Naive thymus-derived CD8-positive, alpha-beta T cell (primary cell): ENCODE results near the gene BNIP5. TPM values are rescaled to one million over a fixed set of nuclear protein-coding genes. Genes with fewer than 3 reads are reported as not detected.
A peak's percentile ranks its signal among the peaks of the same experiment; 100 is the strongest.
"Not testable (repeated sequence)": the region's sequence is repeated elsewhere in the genome, so short reads cannot be mapped to it uniquely, and the experiment has no call there.

ENCODE experiments used
- ATAC-seq, 2 donors: fragments of 150-1000 bp; cut with Tn5 transposase in 1 of 2; sonication (Bioruptor Pico), chemical (Tn5 transposase) in 1 of 2; 1 replicate in 1 of 2; 2 replicates in 1 of 2; pipeline ENCODE4 v1.10.0; 2021; ENCODE audit warnings: mild to moderate bottlenecking in 2 of 2, moderate library complexity in 2 of 2
- POLR2A ChIA-PET: fragments of 350-600 bp; sonication (Branson Sonifier 250); formaldehyde crosslinking; loops from one replicate; lab custom pipeline; 2021; ENCODE audit warnings: antibody characterized with exemption; lab: Charles Lee
- DNase-seq, 10 donors: peaks; one replicate each; pipeline versions ENCODE4 v3.0.0 to v3.0.0-alpha.2; 2020 to 2022
- H3K27ac Mint-ChIP-seq, 10 donors: one replicate each; pipeline ENCODE4 v1.8.0; 2020 to 2022; ENCODE audit warnings: mild to moderate bottlenecking in 10 of 10, mixed read lengths in 10 of 10, moderate library complexity in 4 of 10, inconsistent platforms in 1 of 10
- H3K27me3 Mint-ChIP-seq, 5 donors: one replicate each; pipeline ENCODE4 v1.8.0; 2021 to 2022; ENCODE audit warnings: mixed read lengths in 5 of 5
- H3K36me3 Mint-ChIP-seq, 3 donors: one replicate each; pipeline ENCODE4 v1.8.0; 2020 to 2022; ENCODE audit warnings: mixed read lengths in 3 of 3, mild to moderate bottlenecking in 2 of 3, inconsistent platforms in 1 of 3
- H3K4me1 Mint-ChIP-seq, 4 donors: one replicate each; pipeline ENCODE4 v1.8.0; 2021 to 2022; ENCODE audit warnings: mixed read lengths in 4 of 4
- H3K4me3 Mint-ChIP-seq, 10 donors: one replicate each; pipeline ENCODE4 v1.8.0; 2020 to 2022; ENCODE audit warnings: mild to moderate bottlenecking in 10 of 10, mixed read lengths in 10 of 10, moderate library complexity in 6 of 10, inconsistent platforms in 1 of 10
- H3K9me3 Mint-ChIP-seq, 9 donors: one replicate each; pipeline ENCODE4 v1.8.0; 2020 to 2022; ENCODE audit warnings: mixed read lengths in 9 of 9, mild to moderate bottlenecking in 3 of 9, inconsistent platforms in 1 of 9, moderate library complexity in 1 of 9
- polyA plus RNA-seq, 3 donors: library from polyadenylated mRNA; unstranded; fragments of 300-500 nt; fragmentation: Illumina TruSeq; gene quantifications; one replicate each; pipeline ENCODE4 v1.2.3, GENCODE V29; 2021
- total RNA-seq, 8 experiments: library from RNA in 2 of 8; stranded (reverse) in 2 of 8; gene quantifications; one replicate each; pipeline ENCODE4 v1.2.3 and lab custom pipeline; 2021 to 2026

The BNIP5 gene
- total and polyA plus RNA-seq, 5 experiments from 2014 or later: not detected

DNA sequence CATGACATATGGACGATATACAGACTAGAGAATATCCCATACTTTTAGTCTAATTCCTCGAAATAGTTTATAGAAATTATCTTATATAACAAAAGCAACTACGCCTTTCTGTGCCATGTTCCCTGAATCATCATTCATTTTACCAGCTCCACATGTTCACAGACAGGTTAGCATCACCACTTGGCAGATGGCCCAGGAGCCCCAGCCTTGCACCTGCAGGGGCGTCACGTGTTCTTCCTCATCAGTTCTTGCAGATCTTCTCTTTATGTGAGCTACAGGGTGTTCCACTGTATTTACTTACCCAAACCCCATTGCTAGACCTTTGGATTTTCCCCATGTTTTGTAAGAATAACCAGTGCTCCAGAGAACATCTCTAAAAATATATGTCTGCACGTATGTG is 12.6 kb upstream of the BNIP5 start:
- no peaks in the 10 kb centered on the region for H3K4me1 Mint-ChIP-seq
- peak in 1 of 2 donors; percentile 43 for ATAC-seq
- no peak overlapping the region for H3K4me3 Mint-ChIP-seq
- peaks cover 0 to 3% (median 0%) of the 10 kb centered on the region in 5 donors for H3K27me3 Mint-ChIP-seq
- H3K36me3 Mint-ChIP-seq: peaks cover 0 to 7% (median 0%) of the 10 kb centered on the region in 3 donors
- DNase-seq: peak in 6 of 10 donors; percentile 14 to 43 (median 38)
- POLR2A ChIA-PET: no interaction called here
- peaks cover 0 to 5% (median 0%) of the 10 kb centered on the region in 9 donors for H3K9me3 Mint-ChIP-seq
- no peak overlapping the region for H3K27ac Mint-ChIP-seq

GRCh38 chr6:36347621-36348020 is 10.9 kb upstream of the BNIP5 start:
- POLR2A ChIA-PET: no interaction called here
- Mint-ChIP-seq H3K27ac (no peak overlapping the region), H3K4me1 (no peaks in the 10 kb centered on the region), H3K27me3 (peaks cover 0 to 3% (median 0%) of the 10 kb centered on the region in 5 donors), H3K36me3 (peaks cover 0 to 3% (median 0%) of the 10 kb centered on the region in 3 donors), H3K9me3 (no peaks in the 10 kb centered on the region), H3K4me3 (no peak overlapping the region)
- DNase-seq: no peak
- no peak for ATAC-seq

DNA sequence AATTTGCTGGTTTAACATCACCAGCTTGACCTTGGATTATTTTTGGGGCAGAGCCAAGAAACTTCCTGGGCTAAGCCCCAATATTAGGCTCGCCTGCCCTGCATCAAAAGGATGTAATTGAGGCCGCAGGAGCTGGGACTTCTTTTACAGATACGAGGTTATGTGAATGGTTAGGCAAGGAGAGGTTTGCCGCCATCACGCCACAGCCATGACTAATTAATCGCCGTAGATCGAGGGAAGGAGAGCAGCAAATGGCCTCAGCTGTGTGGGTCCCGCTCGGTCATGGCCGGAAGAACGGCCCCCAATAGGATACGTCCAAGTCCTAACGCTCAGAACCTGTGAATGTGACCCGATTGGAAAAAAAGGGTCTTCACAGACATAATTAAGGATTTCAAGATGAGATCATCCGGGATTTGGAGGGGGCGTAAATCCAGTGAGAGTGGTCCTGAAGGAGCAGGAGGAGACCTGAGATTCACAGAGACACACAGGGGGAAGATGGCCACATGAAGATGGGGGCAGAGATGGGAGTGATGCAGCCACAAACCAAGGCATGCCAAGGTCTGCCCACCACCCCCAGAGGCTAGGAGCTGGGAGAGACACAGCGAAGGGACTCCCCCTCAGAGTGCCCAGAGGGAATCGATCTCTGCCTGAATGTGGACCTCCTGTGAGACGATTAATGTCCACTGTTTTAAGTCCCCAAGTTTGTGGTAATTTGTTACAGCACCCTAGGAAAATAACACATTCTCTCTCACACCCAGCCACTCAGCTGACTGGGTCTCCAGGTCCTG is 10.0 kb upstream of the BNIP5 start:
- DNase-seq: no peak
- POLR2A ChIA-PET: no interaction called here

DNA sequence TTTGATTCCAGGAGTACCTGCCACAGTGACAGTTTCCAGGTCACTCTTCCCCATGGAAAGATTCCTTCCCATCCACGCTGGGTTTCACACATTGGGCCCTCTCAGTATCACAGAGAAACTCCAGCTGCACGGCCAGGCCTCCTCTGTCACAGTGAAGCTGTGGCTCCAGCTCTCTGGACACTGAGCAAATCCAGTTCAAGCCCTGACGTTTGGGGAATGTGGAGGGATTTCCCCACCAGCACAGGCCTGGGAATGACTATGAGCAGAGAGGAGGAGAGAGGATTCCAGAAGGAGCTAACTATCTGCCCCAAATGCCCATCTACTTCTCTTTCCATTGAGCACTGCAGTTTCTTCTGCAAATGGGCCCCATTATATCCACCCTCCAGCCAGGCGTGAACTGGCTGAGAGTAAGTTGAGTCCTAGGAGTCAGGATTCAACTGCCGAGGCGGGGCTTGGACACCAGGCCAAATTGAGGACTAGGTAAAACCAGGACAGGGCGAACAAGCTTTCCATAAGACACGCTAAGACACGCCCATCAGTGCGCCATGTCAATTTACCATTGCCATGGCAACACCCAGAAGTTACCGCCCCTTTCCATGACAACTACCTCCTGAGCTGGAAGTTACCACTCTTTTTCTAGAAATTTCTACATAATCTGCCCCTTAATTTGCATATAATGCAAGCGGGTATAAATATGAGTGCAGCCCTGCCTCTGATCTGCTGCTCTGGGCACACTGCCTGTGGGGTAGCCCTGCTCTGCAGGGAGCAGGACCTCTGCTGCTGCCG is 9.2 kb upstream of the BNIP5 start:
- POLR2A ChIA-PET: no interaction called here
- Mint-ChIP-seq H3K27ac (peak overlapping the region in 1 of 10 donors; percentile 15), H3K4me1 (peaks cover under 1 to 2% (median 1%) of the 10 kb centered on the region in 4 donors), H3K9me3 (no peaks in the 10 kb centered on the region), H3K36me3 (no peaks in the 10 kb centered on the region), H3K27me3 (peaks cover 1 to 6% (median 3%) of the 10 kb centered on the region in 5 donors), H3K4me3 (no peak overlapping the region)
- DNase-seq (no peak), ATAC-seq (no peak)

More for the DNA sequence above, 10.0 kb upstream of the BNIP5 start:
- Mint-ChIP-seq H3K4me1 (no peaks in the 10 kb centered on the region), H3K27me3 (peaks cover 0 to 5% (median 0%) of the 10 kb centered on the region in 5 donors), H3K9me3 (no peaks in the 10 kb centered on the region), H3K36me3 (no peaks in the 10 kb centered on the region), H3K4me3 (no peak overlapping the region), H3K27ac (peak overlapping the region in 1 of 10 donors; percentile 31)
- no peak for ATAC-seq

DNA sequence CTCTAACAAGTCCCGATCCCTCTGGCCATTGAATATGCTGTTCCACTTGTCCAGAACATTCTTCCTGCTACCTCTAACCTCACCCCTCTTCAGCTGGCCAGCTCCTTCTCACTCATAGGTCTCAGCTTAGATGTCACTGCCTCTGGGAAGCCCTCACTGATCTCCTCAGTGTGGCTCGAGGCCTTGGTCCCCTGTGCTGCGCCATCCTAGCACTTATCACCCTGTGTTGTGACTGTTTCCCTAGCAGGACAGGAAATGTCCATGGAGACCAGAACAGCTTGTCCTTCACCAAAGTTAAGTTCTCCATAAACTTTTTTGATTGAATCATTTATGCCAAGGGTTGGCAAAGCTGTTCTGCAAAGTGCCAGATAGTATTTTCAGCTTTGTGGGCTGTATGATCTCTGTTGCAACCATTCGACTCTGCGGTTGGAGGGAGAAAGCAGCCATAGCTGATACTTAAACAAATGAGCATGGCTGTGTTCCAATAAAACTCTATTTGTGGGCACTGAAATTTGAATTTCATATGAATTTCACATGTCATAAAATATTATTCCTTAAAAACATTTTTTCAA is 6.5 kb upstream of the BNIP5 start:
- Mint-ChIP-seq H3K9me3 (no peaks in the 10 kb centered on the region), H3K4me1 (peaks cover 3 to 6% (median 4%) of the 10 kb centered on the region in 4 donors), H3K27me3 (peaks cover 6 to 18% (median 11%) of the 10 kb centered on the region in 5 donors), H3K27ac (peak overlapping the region in 1 of 10 donors; percentile 17), H3K36me3 (no peaks in the 10 kb centered on the region), H3K4me3 (no peak overlapping the region)
- POLR2A ChIA-PET: no interaction called here
- no peak for ATAC-seq
- no peak for DNase-seq

- H3K36me3 Mint-ChIP-seq: no peaks in the 10 kb centered on the region
- DNase-seq (peak; percentile 41 to 82 (median 67)), ATAC-seq (peak; percentile 80 to 91)
- peak overlapping the region in 9 of 10 donors; percentile 31 to 83 (median 68) for H3K4me3 Mint-ChIP-seq
- POLR2A ChIA-PET: interaction anchor here (1.2 to 1.5 kb wide), 2 partner anchors 202 to 314 kb away, joined by 3 to 4 read pairs; partner anchors contain the start of gene MAPK14
- H3K9me3 Mint-ChIP-seq: no peaks in the 10 kb centered on the region
- peak overlapping the region in 1 of 10 donors; percentile 76 for H3K27ac Mint-ChIP-seq
- H3K4me1 Mint-ChIP-seq: peaks cover 7 to 13% (median 12%) of the 10 kb centered on the region in 4 donors
- H3K27me3 Mint-ChIP-seq: peaks cover 6 to 19% (median 11%) of the 10 kb centered on the region in 5 donors
These were observed 4.1 kb upstream of the BNIP5 start for GRCh38 chr6:36340618-36341454.

GRCh38 chr6:36340306-36340617 is 3.6 kb upstream of the BNIP5 start:
- Mint-ChIP-seq H3K4me1 (peaks cover 7 to 13% (median 12%) of the 10 kb centered on the region in 4 donors), H3K4me3 (peak overlapping the region in 3 of 10 donors; percentile 41 to 71 (median 68)), H3K36me3 (no peaks in the 10 kb centered on the region), H3K27me3 (peaks cover 7 to 24% (median 12%) of the 10 kb centered on the region in 5 donors), H3K9me3 (no peaks in the 10 kb centered on the region), H3K27ac (no peak overlapping the region)
- no peak for DNase-seq
- POLR2A ChIA-PET: interaction anchor here (1.2 kb wide), 1 partner anchor 203 kb away, joined by 3 read pairs; no protein-coding TSS in a partner anchor
- ATAC-seq: no peak

GRCh38 chr6:36339146-36339545 is 2.5 kb upstream of the BNIP5 start:
- Mint-ChIP-seq H3K9me3 (no peaks in the 10 kb centered on the region), H3K36me3 (no peaks in the 10 kb centered on the region), H3K27ac (no peak overlapping the region), H3K4me1 (peaks cover 9 to 13% (median 12%) of the 10 kb centered on the region in 4 donors), H3K27me3 (peaks cover 17 to 35% (median 22%) of the 10 kb centered on the region in 5 donors), H3K4me3 (no peak overlapping the region)
- POLR2A ChIA-PET: no interaction called here
- DNase-seq (no peak), ATAC-seq (no peak)

DNA sequence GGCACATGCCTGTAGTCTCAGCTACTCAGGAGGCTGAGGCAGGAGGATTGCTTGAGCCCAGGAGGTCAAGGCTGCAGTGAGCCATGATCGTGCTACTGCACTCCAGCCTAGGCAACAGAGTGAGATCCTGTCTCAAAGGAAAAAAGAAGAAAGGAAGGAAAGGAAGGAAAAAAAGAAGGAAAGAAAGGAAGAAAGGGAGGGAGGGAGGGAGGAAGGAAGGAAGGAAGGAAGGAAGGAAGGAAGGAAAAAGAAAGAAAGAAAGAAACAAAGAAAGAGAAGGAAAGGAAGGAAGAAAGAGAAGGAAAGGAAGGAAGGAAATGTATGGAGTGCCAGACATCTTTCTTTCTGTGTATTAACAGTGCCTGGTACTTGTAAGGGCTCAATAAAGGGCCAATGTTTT is 1.5 kb upstream of the BNIP5 start:
- POLR2A ChIA-PET, H3K9me3 Mint-ChIP-seq, ATAC-seq, H3K36me3 Mint-ChIP-seq, DNase-seq, H3K4me3 Mint-ChIP-seq: not testable (repeated sequence)
- H3K27ac Mint-ChIP-seq: peak overlapping the region in 1 of 10 donors; percentile 63
- H3K4me1 Mint-ChIP-seq: peaks cover 9 to 13% (median 12%) of the 10 kb centered on the region in 4 donors
- peaks cover 18 to 38% (median 25%) of the 10 kb centered on the region in 5 donors for H3K27me3 Mint-ChIP-seq

DNA sequence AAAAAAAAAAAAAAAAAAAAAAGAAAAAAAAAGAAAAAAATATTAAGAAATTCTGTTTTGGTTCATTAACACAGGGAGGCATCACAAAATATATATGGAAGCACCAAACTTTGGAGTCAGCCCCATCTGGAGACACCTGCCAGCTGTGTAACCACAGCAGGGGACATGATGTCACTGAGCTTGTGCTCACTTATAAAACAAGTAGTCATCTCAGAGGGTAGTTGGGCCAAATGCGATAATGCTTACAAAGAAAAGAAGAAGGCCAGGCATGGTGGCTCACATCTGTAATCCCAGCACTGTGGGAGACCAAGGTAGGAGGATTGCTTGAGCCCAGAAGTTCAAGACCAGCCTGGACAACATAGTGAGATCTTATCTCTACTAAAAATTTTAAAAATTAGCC is 1.1 kb upstream of the BNIP5 start:
- Mint-ChIP-seq H3K4me3 (no peak overlapping the region), H3K4me1 (peaks cover 9 to 13% (median 12%) of the 10 kb centered on the region in 4 donors), H3K9me3 (no peaks in the 10 kb centered on the region), H3K27ac (no peak overlapping the region), H3K27me3 (peaks cover 19 to 42% (median 28%) of the 10 kb centered on the region in 5 donors), H3K36me3 (no peaks in the 10 kb centered on the region)
- DNase-seq: no peak
- no peak for ATAC-seq
- POLR2A ChIA-PET: no interaction called here

GRCh38 chr6:36336208-36336710 is 429 bp downstream of the BNIP5 start:
- peaks cover 17 to 46% (median 32%) of the 10 kb centered on the region in 5 donors for H3K27me3 Mint-ChIP-seq
- no peak overlapping the region for H3K27ac Mint-ChIP-seq
- no peak overlapping the region for H3K4me3 Mint-ChIP-seq
- DNase-seq (no peak), ATAC-seq (no peak)
- POLR2A ChIA-PET: no interaction called here
- peaks cover 9 to 19% (median 12%) of the 10 kb centered on the region in 4 donors for H3K4me1 Mint-ChIP-seq
- H3K36me3 Mint-ChIP-seq: no peaks in the 10 kb centered on the region
- no peaks in the 10 kb centered on the region for H3K9me3 Mint-ChIP-seq
